Ramos (cell line): ENCODE results near the gene RASA3.

ENCODE experiments used
- in situ Hi-C: fragments of 300-500 bp; cut with MboI; formaldehyde crosslinking; loops from one replicate; pipeline ENCODE4 v1.14.3; 2022; ENCODE audit warnings: low sequenced_read_pairs; ENCODE audit not compliant: unreplicated experiment

RASA3 gene

DNA sequence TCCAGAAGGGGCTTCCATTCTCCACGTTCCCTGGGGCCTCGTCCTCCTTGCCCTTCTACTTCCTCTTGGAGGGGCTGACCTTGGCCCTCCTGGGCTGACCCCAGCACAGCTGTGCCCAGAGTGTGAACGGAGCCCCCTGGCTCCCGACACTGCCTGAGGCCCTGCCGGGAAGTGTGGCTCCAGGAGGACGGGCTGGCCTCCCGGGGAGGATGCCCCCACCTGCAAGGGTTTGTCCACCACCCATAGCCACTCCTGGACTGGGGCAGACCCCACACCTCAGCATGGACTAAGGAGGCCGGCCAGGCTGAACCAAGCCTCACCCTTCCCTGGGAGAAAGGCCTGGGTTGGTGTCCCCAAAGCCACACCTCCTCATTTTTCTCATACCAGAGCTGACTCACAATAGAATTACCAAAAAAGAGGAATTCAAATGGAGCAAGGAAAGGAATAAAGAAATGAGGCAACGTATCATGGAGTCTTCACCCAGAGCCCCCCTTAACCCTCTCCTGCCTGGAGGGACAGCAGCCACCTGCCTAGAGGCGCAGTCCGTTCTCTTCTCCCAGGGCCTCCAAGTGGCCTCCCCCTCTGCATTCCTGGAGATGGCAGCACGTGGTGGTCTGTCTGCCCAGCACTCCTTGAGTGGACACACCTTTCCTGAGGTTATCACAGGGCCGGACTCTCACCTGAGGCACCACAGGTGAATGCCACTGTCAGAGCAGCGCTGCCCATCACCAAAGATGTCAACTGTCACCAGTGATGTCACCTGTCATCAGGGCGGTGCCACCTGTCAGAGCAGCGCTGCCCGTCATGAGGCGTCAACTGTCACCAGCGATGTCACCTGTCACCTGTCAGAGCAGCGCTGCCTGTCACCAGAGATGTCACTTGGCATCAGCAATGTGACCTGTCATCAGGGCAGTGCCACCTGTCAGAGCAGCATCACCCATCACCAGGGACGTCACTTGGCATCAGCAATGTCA, 155.4 kb downstream of the RASA3 start:
- in situ Hi-C loops, result no loop called here

DNA sequence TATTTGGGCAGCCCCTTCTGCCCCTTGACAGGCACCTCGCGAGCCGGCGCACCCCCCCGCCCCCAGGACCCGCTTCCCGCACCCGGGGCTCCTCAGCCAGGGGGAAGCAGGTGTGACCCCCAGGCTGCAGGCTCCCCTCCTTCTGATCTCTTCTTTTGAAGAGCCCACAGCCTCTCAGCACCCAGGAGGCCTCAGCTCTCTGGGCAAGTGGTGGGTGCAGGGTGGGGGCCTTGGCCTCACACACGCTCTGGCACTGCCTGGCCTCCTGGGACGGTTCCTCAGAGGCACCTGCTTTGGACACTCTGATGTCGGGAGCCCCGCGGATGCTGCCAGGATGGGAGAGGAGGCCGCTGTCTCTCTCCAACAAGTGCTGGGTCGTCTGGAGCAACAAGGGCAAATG, 157.0 kb downstream of the RASA3 start:
- in situ Hi-C loops, result no loop called here

DNA sequence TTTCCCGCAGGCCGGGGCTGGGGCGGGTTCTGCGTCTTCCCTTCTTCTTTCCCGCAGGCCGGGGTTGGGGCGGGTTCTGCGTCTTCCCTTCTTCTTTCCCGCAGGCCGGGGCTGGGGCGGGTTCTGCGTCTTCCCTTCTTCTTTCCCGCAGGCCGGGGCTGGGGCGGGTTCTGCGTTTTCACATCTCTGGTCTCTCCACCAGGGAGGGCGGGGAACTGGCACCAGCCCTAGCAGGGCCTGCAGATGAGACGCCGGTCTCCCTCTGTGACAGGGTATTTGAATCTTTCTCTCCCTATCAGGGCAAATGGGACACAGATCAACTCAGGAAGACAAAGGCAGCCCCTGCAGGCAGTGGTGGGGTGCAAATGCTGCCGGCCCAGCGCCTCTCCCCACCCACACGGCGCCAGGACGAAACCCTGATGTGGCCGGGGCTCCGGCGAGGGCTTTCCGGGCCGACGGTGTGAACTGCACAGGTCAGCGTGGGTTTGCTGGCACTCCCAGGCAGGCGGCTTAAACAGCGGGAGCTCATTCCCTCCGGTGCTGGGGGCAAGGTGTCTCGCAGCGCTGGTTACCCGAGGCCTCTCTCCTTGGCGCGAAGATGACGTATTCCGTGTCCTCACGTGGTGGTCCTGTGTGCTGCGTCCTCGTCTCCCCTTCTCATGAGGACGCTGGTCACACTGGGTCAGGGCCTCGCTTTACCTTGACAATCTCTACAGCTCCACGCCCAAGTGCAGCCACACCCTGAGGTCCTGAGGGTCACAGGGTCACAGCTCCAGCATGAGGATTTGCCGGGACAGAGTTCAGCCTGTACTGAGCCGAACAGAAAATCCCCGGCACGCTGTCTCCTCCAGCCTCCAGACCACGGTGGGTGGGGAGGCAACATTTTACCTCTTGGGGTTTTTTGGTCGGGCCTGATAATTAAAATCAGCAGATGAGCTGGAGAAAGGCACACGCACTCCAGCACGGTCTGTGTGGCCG, 157.8 kb downstream of the RASA3 start:
- in situ Hi-C loops, result no loop called here

DNA sequence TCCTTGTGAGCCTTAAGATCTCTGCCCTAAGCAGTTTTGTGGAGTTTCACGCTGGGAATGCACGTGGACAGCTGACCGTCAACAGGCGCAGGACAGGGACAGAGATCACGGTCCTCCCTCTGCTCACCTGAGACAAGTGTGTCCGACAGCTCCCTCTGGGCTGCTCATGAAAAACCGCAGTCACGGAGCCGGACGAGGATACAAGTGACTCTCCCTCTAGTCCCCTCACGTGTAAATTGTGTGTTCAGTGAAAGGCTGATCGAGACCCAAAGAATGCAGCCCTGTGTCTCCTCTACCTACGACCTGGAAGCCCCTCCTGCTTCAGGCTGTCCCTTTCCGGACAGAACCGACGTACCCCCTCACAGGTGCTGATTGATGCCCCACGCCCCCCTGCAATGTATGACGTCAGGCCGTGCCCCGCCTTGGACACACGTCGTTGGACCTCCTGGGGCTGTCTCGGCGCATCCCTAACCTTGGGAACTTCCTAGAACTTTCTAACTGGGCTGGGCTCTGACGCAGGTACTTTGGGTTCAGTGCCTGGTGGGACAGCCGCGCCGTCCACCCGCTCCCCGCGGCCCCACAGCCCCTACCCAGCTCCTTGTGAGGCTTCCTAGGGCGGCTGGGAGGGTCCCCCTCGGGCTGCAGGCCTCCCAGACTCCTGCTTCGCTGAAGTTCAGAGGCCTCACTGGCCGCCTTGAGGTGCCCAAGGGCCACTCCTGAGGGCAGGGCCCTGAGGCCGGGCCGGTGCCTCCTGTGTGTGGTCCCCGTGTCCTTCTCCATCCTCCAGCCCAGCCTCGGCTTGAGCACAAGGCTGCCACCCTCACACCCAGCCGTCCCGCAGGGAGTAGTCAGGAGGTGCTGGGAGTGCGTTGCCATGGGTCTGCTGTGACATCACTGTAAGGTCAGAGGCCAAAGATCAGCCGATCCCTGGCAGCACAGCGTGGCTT, 158.9 kb downstream of the RASA3 start, which contains the start of gene C13orf46:
TSS of gene C13orf46 (minus strand) at position 859 of the 947 bp plus-strand sequence. CDS start at position 780, 79 bp downstream.
- in situ Hi-C loops, result no loop called here

DNA sequence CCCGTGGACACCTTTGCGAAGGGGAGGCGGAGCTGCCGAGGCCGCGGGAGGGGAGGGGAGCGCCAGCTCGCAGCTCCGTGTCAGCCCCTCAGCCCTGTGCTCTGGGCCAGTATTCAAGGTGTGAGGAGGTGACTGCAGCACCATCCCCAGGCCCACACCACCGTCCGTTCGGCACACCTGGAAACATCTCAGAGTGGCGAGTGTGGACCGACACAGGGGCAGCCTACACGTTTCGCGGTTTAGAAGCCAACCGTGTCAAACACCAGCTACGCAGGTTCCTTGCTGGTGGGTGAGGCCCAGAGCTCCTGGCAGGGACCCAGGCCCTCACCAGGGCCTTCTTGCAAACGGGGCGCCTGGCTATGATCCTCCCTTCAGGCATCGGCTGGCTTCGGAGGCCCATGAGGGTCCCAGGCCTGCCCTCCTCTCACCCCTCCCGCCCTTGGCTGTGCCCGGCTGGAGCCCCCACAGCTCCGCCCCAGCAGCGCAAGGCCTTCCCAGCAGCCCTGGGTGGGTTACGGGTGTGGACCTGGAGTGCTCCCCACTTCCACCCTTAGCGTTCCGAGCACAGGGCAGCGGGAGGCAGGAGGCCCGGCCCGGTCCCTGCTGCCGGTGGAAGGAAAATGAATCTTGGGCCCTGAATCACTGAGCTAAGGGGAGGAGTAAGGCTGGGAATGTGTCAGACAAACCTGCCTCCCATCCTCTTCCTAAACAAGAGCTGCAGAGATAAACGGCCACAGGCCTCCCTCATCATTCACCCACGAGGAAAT, 159.8 kb downstream of the RASA3 start:
- in situ Hi-C loops, result no loop called here

DNA sequence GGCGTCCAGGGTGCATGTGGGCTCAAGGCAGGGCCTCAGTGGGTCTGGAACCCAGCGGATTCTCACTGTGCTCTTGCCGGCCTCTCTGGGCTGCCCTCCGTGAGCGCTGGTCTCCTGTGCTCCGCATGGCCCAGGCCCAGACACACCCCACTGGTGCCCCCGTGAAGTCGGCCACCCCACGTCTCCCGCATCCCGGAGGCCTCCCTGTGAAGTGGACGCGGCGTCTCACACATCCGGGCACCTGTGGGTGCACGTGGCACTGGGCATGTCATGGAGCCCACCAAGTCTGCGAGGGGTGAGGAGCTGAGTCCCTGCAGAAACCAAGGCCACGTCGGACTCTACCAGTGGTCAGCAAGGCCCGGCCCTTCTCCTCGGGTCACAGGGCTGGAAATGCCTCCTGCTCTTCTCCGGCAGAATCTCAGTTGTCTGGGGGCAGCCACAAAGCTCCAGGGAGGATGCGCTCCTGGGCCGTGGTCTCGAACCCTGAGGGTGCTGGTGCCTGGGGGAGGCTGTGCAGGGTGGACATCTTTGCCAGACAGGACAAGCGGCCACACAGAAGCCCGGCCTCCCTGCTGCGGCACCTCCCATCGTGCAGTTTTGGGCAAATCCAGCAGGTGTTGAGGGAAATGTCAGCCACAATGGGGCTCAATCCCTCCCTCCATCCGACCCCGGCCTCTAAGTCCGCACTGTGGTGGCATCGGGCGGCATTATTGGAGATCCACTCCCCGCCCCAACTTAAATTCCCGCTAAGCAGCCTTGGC, 160.8 kb downstream of the RASA3 start:
- in situ Hi-C loops, result no loop called here

DNA sequence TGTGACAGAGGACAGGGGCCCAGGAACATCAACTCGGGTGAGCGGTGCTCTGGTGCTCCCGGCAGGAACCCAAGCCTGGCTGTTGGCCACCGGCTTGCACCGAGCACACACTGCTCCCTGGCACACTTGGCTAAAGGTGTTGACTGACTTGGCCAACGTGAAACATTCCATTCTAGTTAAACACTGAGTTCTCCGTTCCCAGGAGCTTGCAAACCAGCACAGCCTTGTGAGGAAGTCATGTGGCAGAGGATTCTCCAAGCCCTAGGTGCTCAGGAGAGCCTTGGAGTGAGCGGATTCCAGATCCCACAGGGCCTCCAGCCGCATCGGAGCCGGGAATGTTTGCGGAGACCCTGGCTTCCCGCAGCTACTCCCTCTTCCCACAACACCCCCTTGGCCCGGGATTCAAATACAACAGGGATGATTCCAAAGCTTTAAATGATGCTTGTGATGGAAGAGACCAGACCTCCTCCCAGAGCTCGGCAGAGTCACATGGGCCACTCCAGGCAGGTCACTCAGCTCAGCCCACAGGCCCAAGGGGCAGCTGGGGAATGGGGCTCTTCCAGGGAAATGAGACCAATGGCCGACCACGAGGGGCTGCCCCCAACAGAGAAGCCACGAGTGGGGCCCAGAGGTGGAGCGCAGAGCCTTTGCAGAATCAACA, 161.5 kb downstream of the RASA3 start:
- in situ Hi-C loops, result no loop called here

DNA sequence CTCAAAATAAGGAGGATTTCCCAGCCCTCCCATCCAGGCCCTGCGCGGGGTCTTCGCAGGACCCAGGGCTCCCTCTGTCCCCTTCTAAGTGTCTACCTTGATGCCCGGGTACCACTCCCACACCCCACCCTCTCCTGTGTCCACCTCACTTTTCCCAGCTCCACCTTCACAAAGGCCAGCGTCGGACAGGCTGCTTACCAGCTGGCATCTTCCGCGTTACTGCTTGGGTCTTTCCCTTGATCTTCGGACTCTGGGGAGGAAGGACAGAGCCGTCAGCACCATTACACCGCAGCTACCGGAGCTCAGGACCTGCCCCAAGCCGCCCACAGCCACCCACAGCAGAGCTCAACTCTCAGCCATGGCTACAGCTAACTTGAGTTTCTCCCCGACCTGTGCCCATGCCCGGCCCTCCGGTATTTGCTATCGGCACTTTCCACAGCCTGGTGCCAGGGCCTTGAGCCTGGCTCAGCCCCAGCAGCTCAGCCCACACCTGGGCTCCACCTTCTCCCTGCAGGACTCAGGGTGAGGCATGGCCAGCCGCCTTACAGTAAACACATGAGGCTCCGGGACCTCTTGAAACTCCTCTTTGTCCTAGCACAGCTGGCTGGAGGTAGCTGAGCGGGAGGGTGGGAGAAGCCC, 162.3 kb downstream of the RASA3 start:
- in situ Hi-C loops, result no loop called here

DNA sequence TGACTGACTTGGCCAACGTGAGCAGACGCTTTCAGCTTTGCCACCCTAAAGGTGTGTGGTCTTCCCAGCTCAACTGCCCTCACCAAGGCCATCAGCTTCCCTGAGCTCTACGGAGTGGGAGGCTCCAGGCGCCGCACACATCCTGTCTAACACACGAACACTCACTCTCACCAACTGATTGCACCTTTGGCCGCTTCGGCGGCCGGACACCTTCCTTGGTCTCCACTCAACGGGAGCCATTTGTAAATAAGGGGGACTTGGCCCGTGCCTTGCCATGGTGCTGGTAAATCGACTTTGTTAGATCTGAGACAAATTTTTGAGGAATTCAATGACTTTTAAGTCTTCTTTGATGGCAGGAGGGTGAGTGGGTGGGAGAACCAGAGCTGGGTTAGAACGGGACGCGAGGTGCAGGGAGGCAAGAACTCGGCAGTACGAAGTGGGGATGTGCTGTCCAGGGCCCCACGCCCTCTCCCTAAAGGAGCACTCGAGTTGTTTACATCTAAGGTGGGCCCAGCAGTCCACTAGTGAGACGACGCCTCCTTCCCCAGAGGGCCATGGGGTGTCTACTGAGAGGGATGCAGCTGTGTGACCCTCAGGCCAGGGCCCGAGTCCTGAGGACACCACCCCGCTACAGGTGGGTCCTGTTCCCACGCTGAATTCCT, 163.0 kb downstream of the RASA3 start:
- in situ Hi-C loops, result no loop called here

DNA sequence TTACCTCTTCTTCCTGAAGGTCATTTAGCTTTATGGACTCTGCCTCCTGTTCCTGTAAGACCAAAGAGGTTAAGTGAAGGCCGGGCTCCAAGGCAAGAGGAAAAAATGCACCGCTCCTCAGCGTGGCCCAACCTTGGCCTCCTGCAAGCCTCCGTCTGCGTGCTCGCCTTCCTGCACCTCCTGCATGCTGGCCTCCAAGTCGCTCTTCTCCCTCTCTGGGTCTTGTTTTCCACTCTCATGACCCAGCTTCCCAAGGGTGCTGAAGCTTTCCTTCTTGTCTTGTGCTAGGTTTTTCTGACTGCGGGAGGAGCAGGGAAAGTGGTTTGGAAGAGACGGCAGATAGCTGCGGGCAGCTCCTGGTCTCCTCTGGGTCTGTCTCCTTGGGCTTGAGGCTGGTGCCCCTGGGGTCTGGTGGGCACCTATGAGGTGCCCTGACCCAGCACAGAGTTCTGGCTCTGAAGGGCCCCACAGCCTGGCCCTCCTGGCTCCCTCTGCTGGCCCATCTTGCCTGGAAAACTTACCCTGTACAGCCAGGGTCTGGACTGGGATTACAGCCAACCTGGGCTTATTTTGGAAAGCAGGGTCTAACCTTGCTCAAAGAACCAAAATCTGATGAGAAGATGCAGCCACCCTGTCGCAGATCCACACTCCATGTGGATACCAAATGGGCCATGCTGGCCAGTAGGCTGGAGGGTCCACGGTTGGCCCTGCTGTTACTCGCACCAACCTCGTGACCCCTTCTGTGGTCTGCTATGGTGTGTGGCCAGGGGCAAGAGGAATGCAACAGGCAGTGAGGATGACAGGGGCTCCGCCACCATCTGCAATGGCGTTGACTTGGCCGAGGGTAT, 163.7 kb downstream of the RASA3 start:
- in situ Hi-C loops, result no loop called here

DNA sequence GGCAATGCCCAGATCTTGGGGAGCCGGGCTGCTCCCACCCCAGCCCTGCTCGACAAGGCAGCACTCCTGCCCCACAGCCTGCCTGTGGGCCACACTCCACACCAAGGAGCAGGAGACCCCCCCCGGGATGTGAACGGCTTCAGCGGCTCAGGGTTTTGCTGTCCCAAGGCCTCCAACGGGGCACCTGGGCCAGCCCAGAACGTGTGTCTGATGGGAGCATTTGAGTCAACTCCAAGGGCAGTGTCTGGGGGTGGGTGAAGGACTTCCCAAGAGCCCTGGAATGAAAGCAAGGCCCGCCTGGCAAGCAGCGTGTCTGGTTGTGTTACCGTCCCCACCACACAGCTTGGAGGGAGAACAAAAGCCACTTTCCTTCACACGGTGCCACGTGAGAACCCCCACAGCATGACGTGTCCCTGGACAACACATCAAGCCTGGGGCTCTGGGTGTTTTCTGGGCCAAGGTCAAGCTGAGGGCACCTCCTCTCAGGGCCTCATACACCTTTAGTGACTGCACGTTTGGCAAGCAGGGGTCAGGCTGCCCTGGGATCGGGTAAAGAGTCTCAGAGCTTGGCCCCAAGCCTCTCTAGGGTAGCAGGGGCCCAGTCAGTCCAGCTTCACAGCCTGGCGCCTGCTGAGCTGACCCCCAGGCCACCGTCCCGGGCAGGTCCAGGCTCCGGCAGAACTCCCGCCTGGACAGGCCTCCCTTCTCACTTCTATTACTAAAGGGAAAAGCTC, 164.5 kb downstream of the RASA3 start:
- in situ Hi-C loops, result no loop called here

DNA sequence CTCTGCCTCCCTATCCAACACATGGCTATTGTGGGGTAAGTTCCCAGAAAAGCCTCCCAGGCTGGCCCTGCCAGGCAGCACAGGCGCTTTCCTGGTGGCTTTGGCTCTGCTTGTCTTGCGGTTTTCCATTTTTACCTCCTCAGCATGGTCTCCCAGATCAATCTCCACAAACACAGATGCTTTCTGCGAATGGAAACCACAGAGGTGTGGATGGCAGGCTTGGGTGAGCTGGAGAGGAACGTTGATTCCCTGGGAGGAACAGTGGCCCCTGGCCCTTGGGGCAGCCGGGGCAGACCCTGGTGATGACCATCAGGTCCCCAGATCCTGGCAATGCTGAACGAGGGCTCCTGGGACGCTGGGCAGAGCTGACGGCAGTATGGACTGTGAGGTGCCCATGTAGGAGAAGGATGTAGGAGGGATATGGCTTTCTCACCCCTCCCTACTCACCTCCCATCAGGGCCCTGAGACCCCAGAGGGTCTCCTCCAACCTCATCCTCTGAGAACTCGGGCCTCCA, 165.2 kb downstream of the RASA3 start:
- in situ Hi-C loops, result no loop called here

DNA sequence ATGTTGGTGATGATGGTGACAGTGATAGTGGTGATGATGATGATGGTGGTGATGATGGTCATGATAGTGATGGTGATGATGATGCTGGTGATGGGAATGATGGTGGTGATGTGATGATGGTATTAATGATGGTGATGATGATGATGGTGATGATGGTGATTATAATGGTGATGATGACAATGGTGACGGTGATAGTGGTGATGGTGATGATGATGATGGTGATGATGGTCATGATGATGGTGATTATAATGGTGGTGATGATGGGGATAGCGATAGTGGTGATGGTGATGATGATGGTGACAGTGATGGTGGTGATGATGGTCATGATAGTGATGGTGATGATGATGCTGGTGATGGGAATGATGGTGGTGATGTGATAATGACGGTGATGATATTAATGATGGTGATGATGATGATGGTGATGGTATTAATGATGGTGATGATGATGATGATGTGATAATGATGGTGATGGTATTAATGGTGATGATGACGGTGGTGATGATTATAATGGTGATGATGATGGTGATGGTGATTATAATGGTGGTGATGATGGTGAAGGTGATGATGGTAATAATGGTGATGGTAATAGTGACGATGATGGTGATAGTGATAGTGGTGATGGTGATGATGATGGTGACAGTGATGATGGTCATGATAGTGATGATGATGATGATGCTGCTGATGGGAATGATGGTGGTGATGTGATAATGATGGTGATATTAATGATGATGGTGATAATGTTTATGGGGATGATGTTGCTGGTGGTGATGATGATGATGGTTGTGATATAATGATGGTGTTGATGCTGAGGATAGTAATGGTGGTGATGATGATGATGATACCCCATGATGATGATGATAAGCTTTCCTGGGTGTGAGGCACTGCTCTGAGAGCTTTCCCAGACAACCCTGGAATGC, 166.2 kb downstream of the RASA3 start:
- in situ Hi-C loops, result no loop called here

DNA sequence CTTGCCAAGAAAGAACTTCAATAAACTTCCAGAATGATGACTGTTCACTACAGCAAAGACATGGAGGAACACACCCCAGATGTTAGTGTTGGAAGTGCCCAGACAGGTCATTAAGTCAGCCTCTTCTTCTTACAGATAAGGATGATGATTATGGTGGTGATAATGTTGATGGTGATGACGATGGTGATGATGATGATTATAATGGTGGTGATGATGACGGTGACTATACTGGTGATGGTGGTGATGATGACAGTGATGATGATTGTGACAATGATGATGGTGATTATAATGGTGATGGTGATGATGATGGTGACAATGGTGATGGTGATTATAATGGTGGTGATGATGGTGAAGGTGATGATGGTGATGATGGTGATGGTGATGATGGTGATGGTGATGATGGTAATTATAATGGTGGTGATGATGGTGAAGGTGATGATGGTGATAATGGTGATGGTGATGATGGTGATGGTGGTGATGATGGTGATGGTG, 167.0 kb downstream of the RASA3 start:
- in situ Hi-C loops, result no loop called here
